Activated CD4-positive, alpha-beta T cell treated with anti-CD3 and anti-CD28 coated beads, Interleukin-2, amount 50 U/mL, for 24 hours (primary cell): ENCODE data around the gene AGMO.

Experiments used
- DNase-seq, 2 donors: peaks; one replicate each; pipeline ENCODE4 v3.0.0-alpha.2; 2020; ENCODE audit warnings: low read depth in 1 of 2, low spot score in 1 of 2

AGMO gene

GRCh38 chr7:15462721-15463389 is 99.0 kb downstream of the AGMO start:
- DNase-seq, result no peak

GRCh38 chr7:15461576-15461975 is 100.2 kb downstream of the AGMO start:
- DNase-seq, result no peak

- no peak for DNase-seq
Measured at GRCh38 chr7:15459018-15459615, 102.7 kb downstream of the AGMO start.

GRCh38 chr7:15457990-15458955 is 103.5 kb downstream of the AGMO start:
- no peak for DNase-seq

GRCh38 chr7:15452670-15453069 is 109.1 kb downstream of the AGMO start:
- DNase-seq, result no peak

- DNase-seq, result no peak
Measured at GRCh38 chr7:15446722-15447121, 115.1 kb downstream of the AGMO start.

GRCh38 chr7:15446280-15446679 is 115.5 kb downstream of the AGMO start:
- DNase-seq, result no peak

- DNase-seq, result no peak
Measured at GRCh38 chr7:15441915-15442314, 119.9 kb downstream of the AGMO start.

- DNase-seq, result no peak
Measured at GRCh38 chr7:15440482-15440881, 121.3 kb downstream of the AGMO start.

GRCh38 chr7:15439853-15440252 is 122.0 kb downstream of the AGMO start:
- no peak for DNase-seq

- no peak for DNase-seq
Measured at GRCh38 chr7:15433151-15433550, 128.7 kb downstream of the AGMO start.

- DNase-seq, result no peak
Measured at GRCh38 chr7:15430911-15431310, 130.9 kb downstream of the AGMO start.

GRCh38 chr7:15430191-15430590 is 131.6 kb downstream of the AGMO start:
- DNase-seq, result no peak

- DNase-seq, result no peak
Measured at GRCh38 chr7:15424468-15424867, 137.3 kb downstream of the AGMO start.

- no peak for DNase-seq
Measured at GRCh38 chr7:15419596-15419995, 142.2 kb downstream of the AGMO start.

GRCh38 chr7:15418264-15418663 is 143.6 kb downstream of the AGMO start:
- DNase-seq, result no peak

GRCh38 chr7:15417341-15417988 is 144.3 kb downstream of the AGMO start:
- no peak for DNase-seq

GRCh38 chr7:15411019-15411418 is 150.8 kb downstream of the AGMO start:
- no peak for DNase-seq

- no peak for DNase-seq
Measured at GRCh38 chr7:15407910-15408309, 153.9 kb downstream of the AGMO start.

GRCh38 chr7:15403751-15404150 is 158.1 kb downstream of the AGMO start:
- no peak for DNase-seq

GRCh38 chr7:15403315-15403714 is 158.5 kb downstream of the AGMO start:
- DNase-seq, result no peak
